BE2C (cell line): ENCODE data around the gene CACHD1.

Source experiments
- DNase-seq: peaks from one replicate; pipeline ENCODE4 v3.0.0-alpha.2; 2020
- H3K27me3 ChIP-seq: fragments of 250-450 bp; sonication (Bioruptor Pico); 2 replicates; pipeline ENCODE4 v1.5.1; 2020; ENCODE audit warnings: mild to moderate bottlenecking
- H3K36me3 ChIP-seq: fragments of 250-450 bp; sonication (Bioruptor Pico); 2 replicates; pipeline ENCODE4 v1.5.1; 2020; ENCODE audit warnings: mild to moderate bottlenecking
- H3K4me1 ChIP-seq: fragments of 250-450 bp; sonication (Bioruptor Pico); 2 replicates; pipeline ENCODE4 v1.5.1; 2020
- H3K4me3 ChIP-seq: 2 replicates; pipeline ENCODE4 v1.5.1; 2011; ENCODE audit warnings: low read depth, low read length
- H3K9me3 ChIP-seq: fragments of 250-450 bp; sonication (Bioruptor Pico); 2 replicates; pipeline ENCODE4 v1.5.1; 2020
- TF ChIP-seq, protein P1 (sequence below): IDR thresholded peaks from 2 replicates; pipeline ENCODE4 v1.5.1; 2012; ENCODE audit warnings: mild to moderate bottlenecking, low read depth, low read length

CACHD1 gene

DNA sequence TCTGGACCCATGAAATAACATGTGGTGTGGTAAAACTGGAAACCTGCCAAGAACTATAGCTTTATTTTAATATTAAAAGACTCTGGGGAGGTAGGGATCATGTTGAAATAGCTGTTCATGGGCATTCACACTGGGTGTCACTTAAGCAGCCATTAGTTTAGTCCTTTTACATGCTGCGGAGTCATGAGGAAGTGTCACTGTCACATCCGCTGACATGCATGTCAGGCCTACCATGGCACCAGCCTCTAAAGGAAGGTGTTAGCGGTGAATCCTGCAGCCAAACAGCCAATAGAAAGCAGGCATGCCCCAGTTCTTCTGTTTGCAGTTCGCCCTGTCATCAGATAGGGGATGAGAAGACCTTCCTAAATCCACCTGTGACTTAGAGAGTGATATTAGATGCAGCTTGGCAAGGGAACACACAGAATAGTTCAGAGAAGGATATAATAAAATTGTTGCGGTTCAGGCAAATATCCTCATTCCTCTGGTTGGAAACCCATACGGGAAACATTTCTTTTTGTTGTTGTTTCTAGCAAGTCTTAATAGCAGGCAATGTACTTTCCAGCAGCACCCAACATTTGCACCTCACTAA lies 100.4 kb downstream of the CACHD1 start:
- no peaks in the 10 kb centered on the region for H3K36me3 ChIP-seq
- no peak overlapping the region for H3K4me3 ChIP-seq
- TF ChIP-seq, protein P1, sequence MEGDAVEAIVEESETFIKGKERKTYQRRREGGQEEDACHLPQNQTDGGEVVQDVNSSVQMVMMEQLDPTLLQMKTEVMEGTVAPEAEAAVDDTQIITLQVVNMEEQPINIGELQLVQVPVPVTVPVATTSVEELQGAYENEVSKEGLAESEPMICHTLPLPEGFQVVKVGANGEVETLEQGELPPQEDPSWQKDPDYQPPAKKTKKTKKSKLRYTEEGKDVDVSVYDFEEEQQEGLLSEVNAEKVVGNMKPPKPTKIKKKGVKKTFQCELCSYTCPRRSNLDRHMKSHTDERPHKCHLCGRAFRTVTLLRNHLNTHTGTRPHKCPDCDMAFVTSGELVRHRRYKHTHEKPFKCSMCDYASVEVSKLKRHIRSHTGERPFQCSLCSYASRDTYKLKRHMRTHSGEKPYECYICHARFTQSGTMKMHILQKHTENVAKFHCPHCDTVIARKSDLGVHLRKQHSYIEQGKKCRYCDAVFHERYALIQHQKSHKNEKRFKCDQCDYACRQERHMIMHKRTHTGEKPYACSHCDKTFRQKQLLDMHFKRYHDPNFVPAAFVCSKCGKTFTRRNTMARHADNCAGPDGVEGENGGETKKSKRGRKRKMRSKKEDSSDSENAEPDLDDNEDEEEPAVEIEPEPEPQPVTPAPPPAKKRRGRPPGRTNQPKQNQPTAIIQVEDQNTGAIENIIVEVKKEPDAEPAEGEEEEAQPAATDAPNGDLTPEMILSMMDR, result no peak
- no peak for DNase-seq
- H3K27me3 ChIP-seq, result no peaks in the 10 kb centered on the region
- H3K4me1 ChIP-seq, result no peaks in the 10 kb centered on the region
- no peaks in the 10 kb centered on the region for H3K9me3 ChIP-seq

DNA sequence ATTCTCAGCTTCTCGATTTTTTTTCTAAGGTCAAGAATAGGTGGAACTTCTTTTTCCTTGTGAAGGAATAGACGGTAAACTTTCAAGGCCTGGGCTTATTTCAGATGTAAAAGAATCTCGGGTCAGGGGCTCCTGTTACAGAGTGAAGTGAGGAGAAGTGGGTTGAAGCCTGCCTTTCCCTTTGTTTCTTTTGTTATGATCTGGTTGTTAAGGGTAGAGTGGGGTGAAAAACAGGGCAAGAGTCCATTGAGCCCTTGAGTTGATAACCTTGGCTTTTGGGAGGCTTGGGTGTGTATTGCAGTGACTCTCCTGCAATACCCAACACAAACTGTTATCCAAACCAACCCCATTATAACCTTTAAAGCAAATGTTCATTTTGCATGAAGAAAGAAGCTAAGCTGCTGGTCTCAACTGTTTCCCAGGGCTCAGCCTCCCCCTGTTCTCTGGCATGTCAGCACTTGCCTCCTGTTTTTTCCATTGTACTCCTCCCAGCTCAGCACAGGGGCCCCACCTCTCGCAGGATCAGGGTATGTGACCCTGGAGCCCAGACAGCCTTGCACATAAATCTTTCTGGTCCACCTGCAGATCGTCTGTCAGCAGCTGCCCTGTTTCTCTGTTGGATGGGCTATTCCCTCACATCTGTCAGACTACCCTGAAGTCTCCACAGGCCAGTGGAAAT lies 102.4 kb downstream of the CACHD1 start:
- DNase-seq, result peak; percentile 13
- Histone ChIP-seq H3K36me3 (no peaks in the 10 kb centered on the region), H3K4me3 (no peak overlapping the region), H3K27me3 (no peaks in the 10 kb centered on the region), H3K4me1 (no peaks in the 10 kb centered on the region), H3K9me3 (no peaks in the 10 kb centered on the region)
- TF ChIP-seq, protein P1, result no peak

DNA sequence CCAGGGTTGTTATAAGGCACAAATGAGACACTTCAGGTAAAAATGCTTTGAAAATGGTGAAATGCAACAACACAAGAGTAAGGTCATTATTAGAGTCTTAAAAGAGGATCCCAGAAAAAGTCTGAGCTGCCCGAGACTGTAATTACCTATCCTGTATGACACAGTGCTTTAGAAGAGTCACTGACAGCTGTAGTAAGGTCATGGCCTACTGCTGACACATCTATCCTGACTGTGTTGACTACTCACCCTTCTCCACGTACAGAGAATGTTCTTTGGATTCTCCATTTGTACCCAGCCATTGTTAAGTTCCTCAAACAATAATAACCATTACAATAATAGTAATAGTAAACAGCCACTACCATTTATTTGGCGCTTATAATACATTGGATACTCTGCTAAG lies 104.4 kb downstream of the CACHD1 start:
- H3K27me3 ChIP-seq, result no peaks in the 10 kb centered on the region
- H3K9me3 ChIP-seq, result no peaks in the 10 kb centered on the region
- H3K36me3 ChIP-seq, result no peaks in the 10 kb centered on the region
- no peak for DNase-seq
- TF ChIP-seq, protein P1, result no peak
- no peaks in the 10 kb centered on the region for H3K4me1 ChIP-seq
- H3K4me3 ChIP-seq, result no peak overlapping the region

DNA sequence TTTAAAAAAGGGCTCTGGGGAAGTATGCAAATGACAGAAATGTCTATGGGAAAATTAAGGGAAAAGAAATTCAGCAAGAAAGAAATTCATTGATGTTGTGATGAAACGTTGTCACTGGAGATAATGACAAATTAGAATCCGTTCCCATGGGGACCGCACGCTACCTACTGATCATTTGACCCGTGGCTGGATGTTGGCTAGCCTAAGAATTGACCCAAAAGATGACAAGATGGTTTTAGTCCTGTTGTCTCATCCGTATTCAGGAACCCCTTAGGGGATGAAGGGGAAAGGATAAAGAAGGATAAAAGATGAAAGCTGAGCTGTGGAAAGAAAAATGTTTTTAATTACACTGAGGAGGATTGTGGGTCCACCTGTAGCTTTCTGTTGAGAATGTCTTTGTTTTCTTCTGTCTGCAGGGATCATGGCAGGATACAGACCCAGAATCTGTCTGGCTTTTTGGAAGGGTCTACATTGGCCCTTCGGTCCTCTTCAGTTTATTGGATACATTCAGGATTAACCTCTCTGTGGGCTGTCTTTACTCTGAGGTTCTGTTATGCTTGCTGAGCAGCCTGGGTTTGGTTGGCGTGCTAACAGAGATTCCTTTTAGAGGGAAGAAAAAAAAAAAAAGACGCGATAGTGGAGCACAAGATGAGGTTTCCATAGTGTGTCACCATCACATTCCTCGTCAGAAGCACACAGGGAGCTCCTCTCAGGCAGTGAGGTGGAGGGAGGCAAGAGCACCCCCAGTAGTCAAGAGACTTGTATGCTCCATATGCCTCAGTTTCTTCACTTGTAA lies 106.2 kb downstream of the CACHD1 start:
- H3K4me3 ChIP-seq, result no peak overlapping the region
- no peaks in the 10 kb centered on the region for H3K9me3 ChIP-seq
- TF ChIP-seq, protein P1, result no peak
- H3K4me1 ChIP-seq, result no peaks in the 10 kb centered on the region
- no peaks in the 10 kb centered on the region for H3K36me3 ChIP-seq
- no peak for DNase-seq
- no peaks in the 10 kb centered on the region for H3K27me3 ChIP-seq

DNA sequence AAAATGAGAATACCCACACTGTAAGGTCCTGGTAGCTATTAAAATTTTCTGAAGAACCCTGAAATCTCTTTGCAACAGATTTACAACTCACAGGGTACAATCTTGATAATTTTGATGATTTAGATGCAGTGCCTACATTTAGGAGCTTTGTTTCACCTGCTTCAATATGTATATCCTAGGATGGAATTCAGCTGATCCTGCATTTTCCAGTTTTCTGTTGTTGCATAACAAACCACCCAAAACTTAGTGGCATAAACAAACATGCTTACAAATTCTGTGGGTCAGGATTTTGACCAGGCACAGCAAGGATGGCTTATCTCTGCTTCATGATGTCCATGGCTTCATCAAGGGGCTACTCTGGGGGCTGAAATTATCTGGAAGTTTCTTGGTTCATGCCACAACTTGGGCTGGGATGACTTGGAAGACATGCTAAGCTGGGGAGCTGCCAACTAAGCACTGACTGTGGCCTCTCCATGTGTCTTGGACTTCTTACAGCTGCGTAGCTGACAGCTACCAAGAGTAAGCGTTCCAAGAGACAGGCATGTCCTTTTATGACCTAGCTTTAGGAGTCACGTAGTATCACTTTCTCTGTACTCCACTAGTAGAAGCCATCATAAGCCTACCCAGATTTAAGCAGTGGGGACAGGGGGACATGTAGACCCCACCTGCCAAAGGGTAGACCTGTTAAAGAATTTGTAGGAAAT lies 108.5 kb downstream of the CACHD1 start:
- H3K27me3 ChIP-seq, result no peaks in the 10 kb centered on the region
- H3K9me3 ChIP-seq, result no peaks in the 10 kb centered on the region
- no peak for DNase-seq
- H3K4me1 ChIP-seq, result no peaks in the 10 kb centered on the region
- no peaks in the 10 kb centered on the region for H3K36me3 ChIP-seq
- H3K4me3 ChIP-seq, result no peak overlapping the region
- TF ChIP-seq, protein P1, result no peak
